Activated CD4-positive, alpha-beta T cell treated with anti-CD3 and anti-CD28 coated beads, Interleukin-10, Interleukin-2, amounts not matched to agents 100 ng/mL and 50 ng/mL, durations not matched to agents 16 hours and 8 hours (primary cell): ENCODE results near the gene CORO1C.
"Not testable (repeated sequence)": the region's sequence is repeated elsewhere in the genome, so short reads cannot be mapped to it uniquely, and the experiment has no call there.

Experiments
- DNase-seq: peaks from one replicate; pipeline ENCODE4 v3.0.0-alpha.2; 2020

The CORO1C gene

DNA sequence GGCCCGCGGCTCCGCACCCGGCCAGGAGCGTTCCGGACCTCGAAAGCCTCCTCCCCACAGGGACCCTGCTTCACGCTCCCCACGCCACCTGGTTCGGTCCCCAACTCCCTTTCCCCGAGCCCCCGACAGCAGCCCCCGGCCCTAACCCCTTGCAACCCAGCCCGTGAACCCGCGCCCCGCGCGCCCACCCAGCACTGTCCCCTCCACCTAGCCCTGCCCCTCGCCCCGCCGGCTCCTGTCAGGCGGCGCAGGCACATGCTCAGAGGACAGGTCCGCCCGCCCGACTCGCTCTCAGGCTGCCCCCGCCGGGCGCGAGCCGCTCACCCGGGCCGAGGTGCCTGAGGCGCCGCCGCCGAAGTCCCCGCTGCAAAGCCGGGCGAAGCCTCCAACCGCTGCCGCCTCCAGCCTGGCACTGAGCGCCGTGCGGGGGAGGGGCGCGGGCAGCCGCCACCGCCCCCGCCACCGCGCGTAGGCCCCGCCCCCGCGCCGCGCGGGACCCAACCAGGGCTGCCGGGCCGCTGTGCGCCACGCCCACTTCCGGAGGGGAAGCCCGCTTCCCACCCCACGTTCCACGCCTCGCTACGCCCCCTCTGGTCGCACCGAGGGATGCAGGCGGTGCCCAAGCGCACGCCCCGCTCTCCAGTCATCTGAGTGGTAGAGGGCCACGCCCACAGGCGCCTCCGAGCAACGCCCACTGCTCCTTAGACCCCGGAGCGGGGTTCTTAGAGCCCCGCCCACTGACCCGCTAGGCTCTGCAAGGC, at the start of gene CORO1C:
Gene CORO1C, minus strand, starts transcription at position 414 of the 761 bp plus-strand sequence. CDS start 30,200 bp downstream, outside the sequence.
- peak; percentile 98 for DNase-seq

DNA sequence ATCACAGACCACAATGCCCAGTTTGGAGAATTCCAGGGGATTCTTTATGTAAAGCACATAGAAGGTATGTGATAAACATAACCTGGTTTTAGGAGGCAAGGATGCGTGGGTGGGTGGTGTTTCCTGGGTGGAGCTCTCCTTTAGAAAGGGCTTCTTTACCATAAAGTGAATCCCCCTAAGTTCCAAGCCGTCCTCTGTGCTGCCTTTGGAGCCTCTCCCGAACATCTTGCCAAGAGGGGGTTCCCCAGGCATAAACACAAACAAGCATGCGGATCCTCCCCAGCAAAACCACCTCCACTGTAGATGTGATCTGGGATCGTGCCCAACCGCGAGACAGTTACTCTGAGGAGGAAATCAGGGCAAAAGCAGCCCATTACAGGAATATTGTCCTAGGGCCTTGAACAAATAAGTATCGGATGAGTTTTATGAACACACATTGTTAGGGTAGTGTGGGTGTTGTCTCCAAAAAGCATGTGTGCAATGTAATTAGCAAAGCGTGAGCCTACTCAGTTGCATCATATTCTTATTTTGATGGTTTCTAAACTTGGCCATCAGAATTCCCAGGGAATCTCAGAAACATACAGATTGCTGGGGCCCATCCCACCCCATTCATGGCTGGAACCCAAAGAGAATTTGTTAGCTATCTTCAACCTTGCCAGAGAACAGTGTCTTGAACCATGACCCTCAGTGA, 48.8 kb upstream of the CORO1C start:
- no peak for DNase-seq

DNA sequence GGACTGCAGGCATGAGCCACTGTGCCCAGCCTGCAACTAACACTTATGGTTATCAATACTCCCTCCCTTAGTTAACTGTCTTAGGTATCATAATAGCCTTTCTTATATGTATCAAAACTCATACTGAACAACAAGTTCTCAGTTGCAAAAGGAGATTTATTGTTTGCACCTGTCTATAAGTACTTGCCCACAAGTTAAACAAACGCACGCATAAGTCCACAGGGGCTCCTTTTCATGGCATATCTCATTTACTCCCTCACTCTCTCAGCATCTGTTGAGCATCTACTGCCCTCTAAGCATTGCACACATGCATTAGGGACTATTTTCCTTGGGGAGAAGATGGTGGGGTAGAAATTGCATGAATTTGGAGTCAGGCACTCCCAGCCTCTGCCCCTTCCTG, 46.7 kb upstream of the CORO1C start:
- DNase-seq = no peak

DNA sequence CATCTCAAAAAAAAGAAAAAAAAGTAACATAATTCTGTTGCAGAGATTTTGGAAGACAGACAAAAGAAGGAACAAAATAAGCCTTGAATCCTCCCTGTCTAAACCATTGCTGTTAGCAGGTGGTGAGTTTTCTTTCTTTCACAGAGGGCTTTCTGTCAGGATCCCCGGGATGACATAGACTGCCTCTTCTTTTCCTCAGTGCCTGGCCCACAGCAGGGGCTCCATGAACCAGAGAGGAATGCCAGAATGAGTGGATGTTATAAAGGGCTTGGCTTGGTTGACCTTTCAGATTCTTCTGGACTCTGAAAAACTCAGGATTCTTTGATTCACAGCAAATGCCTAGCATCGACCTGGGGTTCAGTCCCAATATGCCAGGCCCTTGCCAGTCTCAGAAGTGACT, 45.8 kb upstream of the CORO1C start:
- DNase-seq = no peak

DNA sequence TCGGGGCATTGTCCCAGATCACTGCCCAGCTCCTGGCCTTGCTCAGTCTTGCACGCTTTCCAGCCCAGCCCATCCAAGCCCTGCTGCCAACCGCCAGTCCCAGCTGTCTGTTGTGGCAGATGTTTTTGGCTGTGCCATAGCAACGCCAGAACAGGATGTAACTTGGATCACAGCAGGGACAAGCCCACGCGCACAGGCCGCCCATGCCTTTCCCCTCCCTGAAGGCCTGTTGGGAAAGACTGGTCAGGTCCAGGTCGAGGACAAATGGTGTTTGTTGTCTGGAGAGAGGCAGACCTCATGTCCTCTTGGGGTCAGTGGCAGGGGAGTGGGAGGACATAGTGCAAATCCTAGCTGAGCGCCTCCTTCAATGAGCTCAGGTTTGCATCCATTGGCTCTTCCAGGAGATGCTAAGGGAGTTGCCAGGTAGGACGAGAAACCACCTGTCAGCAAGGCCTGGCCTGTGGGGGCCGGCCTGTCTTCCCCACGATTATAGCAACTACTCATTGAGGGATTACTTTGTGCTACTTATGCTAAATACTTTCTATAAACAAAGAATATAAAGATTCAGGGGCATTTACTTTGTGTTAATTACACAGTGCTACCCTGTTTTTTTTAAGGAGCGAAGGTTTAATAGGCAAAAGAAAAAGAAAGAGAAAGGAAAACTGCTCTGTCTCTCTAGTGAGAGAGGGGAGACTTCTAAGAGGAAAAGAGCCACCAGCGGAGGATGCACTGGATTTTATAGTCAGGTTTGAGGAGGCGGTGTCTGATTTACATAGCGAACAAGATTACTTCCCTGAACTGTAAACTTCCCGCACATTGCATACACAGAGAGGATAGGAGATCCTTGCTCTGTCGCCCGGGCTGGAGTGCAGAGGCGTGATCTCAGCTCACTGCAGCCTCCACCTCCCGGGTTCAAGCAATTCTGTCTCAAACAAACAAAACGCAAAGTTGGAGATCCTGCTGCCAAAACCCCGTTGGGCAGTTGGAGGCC, 42.8 kb upstream of the CORO1C start:
- DNase-seq = no peak

DNA sequence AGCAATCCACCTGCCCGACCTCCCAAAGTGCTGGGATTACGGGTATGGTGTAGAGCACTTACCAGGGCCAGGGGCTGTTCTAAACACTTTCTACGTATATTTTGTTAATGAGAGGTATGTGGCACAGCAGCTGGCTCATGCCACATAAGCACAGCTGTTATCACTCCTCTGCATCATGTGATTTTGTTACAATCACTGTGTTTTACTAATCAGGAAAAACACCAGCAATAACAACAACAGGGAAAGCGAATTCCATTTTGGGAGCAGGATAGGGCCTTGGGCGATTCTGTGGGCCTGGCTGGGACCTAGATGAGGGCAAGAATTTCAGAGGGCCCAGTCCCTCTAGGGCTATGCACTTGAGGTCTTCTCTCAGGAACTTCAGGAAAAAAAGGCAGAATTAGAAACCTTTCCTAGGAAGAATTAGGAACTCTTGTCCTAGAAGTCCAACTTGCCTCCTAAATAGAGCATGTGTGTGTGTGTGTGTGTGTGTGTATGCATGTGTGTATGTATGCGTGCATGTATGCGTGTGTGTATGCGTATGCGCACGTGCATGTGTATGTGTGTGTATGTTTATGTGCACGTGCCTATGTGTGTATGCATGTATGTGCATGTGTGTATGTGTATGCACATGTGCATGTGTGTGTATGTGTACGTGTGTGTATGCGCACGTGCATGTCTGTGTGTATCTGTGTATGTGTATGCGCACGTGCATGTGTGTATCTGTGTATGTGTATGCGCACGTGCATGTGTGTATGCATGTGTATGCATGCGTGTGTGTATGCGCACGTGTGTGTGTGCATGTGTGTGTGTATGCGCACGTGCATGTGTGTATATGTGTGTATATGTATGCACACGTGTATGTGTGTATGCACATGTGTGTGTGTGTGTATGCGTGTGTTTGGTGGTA, 41.8 kb upstream of the CORO1C start:
- no peak for DNase-seq

DNA sequence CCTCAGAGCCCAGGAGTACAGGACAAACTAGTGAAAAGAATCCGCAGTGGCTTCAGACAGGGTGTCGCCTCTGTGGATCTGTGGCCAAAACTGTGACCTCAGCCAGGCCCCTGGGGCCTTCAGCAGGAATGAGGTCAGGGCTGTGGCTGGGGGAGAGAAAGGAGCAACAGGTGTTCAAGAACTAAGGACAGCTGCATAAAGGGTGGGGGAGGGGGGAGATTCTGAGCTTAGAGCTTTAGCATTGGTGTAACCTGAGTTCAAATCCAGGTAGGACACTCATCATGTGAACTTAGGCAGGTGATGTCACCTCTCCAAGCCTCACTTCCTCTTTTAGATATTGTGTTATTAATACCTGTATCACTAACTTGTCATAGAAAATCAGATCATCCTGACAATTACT, 40.9 kb upstream of the CORO1C start:
- DNase-seq = no peak

DNA sequence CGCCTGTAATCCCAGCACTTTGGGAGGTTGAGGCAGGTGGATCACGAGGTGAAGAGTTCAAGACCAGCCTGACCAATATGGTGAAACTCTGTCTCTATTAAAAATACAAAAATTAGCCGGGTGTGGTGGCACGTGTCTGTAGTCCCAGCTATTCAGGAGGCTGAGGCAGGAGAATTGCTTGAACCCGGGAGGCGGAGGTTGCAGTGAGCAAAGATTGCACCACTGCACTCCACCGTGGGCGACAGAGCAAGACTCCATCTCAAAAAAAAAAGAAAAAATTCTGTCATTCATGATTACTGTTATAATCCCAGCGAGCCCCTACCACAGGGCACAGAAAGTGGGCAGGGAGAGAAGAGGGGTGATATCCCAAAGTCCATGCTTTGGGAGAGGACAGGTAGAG, 40.5 kb upstream of the CORO1C start:
- not testable (repeated sequence) for DNase-seq

DNA sequence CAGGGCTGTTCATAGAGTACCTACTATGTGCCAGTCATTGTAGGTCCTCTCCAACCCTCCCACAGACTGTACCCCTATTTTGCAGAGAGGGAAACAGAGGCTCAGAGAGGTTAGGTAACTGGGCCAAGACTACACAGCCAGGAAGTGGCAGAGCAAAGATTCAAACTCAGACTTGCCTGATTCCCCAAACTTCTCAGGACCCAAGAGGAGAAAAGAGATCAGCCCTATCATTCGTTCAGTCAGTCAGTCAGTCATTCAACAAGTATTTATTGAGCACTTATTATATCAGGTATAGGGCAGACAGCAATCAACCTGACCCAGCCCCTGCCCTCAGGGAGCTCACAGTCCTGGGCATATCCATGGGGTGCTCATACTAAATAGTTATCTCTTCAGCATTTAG, 39.6 kb upstream of the CORO1C start:
- DNase-seq = no peak

DNA sequence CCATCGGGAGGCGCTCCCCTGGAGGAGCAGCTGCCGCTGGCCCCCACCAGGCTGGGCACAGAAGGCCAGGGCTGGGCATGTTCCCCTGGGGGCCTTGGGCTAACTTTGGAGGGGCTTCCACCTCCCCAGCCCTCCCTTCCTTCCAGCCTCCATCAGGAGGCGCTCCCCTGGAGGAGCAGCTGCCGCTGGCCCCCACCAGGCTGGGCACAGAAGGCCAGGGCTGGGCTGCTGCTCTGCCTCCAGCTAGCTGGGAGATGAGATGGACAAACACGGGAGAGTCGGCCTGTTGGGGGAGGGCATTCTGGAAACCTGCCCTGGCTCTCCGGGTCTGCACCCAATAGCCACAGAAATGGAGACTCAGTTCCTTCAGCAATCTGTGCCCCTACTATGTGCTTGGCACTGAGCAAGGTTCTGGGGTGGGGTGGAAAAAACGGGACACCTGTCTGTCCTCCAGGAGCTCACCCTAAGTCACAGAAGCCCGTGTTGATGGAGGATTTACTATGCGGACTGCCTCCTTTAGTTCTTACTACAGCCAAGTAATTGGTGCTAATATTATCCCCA, 39.0 kb upstream of the CORO1C start:
- DNase-seq = no peak

DNA sequence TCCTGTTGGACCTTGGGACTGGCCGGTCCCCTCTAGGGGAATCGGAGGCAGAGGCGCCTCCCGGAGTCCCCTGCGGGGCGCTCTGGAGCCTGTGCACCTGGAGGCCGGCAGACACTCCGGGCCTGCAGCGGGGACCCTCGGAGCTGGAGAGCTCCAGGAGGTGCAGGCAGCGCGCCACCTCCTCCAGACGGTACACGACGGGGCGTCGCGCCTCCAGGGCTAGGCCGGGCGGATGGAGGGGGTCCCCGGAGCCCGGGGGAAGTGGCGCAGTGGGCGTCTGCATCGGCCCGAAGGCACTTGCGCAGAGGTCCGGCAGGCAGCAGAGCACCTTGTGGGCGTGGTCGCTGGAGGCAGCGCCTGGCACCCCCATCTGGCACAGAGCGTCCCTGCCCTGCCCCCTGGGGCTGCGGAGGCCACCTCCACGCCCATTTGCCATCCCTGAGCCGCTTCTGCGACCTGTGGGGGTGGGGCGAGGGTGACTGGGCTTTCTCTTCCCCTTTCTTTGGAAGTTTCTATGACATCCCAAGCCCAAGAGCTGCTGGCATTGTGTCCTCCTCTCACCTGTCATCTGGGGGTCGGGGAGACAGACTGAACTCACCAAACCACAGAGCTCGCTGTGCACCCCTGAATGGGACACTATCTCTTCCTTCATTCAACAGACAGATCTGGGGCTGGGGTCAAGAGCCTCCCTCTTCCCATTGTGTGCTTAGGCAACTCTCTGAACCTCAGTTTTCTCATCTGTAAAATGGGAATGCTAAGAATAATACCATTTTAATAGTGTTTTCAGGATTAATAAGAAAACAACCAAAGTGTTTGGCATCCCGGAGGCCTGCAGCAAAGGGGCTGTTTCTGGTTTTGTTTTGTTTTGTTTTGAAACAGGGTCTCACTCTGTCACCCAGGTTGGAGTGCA, 37.5 kb upstream of the CORO1C start:
- DNase-seq = peak; percentile 31

DNA sequence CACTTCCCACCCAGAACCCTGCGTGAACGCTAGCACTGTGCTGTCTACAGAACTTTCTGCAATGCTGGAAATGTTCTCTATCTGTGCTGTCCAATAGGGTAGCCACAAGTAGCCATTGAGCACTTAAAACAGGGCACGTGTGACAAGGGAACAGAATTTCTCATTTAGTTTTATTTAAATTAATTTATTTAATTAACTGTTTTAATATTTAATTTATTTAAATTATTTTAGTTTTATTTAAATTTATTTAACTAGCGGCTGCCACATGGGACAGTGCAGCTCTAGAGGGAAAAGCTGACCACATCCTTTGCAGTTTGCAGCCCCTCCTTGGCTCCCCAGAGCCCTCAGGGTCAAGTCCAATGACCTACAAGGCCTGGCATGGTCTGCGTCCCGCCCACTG, 35.0 kb upstream of the CORO1C start:
- no peak for DNase-seq

DNA sequence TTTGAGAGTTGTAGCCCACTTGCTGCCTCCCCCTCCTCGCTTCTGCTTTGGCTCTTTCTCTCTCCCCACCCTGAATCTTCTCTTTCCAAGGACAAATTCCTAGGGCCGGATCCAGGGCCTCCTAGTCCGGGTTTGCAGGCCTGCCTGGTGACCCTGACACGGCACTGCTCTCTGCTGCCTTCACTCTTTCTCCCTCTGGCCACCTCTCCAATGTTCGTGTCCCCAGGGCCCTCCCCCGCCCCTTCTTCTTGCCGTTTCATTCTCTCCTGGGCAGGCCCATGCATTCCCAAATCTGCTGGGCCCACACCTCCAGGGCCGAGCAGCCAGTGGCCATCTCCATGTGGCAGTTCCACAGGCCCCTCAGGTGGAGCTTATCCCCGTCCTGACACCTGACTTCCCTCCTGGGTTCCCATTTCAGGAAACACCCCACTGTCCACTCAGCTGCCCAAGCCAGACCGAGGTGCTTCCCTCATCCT, 34.0 kb upstream of the CORO1C start:
- no peak for DNase-seq

DNA sequence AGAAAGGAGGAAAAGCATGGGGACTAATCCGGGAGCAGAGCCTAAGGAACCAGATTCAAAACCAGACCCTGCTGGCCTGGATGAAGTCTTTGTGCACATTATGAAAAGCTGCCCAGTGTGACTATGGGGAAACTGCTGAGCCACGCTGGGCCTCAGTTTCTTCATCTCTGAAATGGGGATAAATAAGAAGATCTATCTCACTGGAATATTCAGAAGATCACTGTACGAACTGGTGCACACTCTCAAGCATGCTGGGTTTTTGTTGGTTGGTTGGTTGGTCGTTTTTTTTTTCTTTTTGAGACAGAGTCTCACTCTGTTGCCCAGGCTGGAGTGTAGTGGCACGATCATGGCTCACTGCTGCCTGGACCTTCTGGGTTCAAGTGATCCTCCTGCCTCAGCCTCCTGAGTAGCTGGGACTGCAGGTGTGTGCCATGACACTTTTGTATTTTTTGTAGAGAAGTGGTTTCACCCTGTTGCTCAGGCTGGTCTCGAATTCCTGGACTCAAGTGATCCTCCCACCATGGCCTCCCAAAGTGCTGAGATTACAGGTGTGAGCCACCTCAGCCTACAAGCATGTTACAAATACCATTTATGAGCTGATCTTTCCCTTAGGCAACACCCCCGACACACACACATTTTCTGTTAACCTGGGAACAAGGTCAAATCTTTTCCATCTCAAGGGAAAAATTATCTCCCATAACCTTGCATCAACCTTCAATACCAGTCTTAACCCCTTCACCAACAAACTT, 33.4 kb upstream of the CORO1C start:
- DNase-seq = no peak

DNA sequence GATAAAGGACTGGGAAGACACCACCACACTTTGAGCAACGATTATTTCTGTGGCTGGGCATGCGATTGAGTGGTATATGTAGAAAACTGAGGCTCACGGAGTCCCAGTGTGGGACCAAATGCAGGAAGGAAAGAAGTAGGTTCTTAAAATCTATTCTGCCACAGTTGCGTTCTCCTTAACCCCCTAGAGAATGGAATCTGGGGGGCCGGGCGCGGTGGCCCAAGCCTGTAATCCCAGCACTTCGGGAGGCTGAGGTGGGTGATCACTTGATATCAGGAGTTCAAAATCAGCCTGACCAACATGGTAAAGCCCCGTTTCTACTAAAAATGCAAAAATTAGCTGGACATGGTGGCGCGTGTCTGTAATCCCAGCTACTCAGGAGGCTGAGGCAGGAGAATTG, 29.9 kb upstream of the CORO1C start:
- no peak for DNase-seq

DNA sequence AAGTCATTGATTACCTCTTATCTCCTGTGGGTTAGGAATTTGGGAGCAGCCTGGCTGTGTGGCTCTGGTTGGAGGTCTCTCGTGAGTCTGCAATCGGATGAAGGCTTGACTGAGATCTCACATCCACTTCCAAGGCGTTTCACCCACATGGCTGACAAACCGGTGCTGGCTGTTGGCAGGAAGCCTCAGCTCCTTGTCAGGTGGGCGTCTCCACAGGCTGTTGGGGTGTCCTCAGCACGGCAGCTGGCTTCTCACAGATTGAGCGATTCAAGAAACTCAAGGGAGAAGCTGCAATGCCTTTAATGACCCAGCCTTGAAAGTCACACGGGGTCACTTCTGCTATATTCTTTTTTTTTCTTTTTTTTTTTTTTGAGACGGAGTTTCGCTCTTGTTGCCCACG, 28.6 kb upstream of the CORO1C start:
- DNase-seq = no peak

DNA sequence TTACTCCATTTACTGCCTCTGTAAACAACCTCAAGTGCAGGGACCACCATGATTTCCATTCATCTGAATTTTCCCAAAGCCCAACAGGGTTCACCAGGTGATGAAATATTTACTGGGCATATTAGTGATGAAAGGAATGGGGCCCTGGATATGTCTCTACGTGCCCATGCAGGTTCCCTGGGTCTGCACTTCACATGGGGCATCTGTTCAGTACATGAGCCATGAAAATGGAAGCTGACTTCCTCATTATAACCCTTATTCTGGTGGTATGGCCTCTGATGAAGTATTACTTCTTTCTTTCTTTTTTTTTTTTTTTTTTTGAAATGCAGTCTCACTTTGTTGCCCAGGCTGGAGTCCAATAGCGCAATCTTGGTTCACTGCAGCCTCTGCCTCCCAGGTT, 26.5 kb upstream of the CORO1C start:
- DNase-seq = no peak

DNA sequence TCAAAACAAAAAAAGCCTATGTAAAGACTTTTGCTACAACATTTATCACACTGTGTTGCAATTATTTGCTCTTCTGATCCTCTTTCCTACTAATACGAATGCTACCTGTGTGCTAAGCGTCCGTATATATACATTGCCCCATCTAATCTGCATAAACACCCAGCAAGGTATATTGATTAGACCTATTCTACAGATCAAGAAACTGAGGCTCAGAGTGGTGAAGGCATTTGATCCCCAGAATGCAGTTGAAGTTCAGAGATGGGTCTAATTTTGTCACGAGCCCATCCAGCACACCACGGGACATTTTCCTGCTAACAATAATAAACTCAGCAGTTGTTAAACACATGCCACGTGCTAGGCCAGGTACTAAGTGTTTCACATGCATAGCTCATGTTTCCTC, 25.1 kb upstream of the CORO1C start:
- DNase-seq = no peak

DNA sequence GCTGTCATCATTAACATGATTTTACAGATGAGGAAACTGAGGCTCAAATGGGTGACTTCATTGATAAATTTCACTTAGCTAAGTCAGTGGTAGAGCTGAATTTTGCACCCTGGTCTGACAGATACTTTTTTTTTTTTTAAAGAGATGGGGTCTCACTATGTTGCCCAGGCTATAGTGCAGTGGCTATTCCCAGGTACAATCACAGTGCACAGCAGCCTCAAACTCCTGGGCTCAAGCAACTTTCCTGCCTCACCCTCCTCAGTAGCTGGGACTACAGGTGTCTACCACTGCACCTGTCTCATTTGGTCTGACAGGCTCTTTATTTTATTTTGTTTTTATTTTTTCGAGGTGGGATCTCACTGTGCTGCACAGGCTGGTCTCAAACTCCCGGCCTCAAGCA, 24.2 kb upstream of the CORO1C start:
- no peak for DNase-seq

DNA sequence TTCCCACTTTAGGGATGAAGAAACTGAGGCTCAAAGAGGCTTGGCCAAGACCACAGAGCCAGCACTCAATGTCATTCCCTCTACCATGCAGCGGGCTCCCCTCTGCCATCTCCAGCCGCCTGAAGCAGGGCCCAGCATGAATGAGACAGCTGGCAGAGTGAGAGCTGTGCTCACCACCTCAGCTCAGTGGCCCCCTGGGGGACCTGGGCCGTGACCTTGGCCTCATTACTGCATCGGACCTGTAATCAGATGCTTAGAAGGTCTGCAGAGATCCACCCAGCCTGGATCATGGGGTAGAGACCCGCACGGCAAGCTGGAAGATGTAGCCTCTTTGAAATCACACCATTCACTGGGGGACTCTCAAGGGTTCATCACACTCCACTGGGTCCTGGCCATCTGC, 22.7 kb upstream of the CORO1C start:
- DNase-seq = no peak
